IPS-18c (cell line): ENCODE data around the gene PROM1.

Source experiments
- H3K4me3 ChIP-seq: 2 replicates; pipeline ENCODE4 v1.7.0; 2013; ENCODE audit warnings: low read depth, mild to moderate bottlenecking, low read length, moderate library complexity; ENCODE audit not compliant: insufficient read depth
- H3K9me3 ChIP-seq: one replicate; pipeline ENCODE4 v1.6.1; 2013; ENCODE audit warnings: mild to moderate bottlenecking, low read length, moderate library complexity; ENCODE audit not compliant: control insufficient read depth, insufficient read depth

PROM1 gene

GRCh38 chr4:16083241-16084191, at the start of gene PROM1:
PROM1 (minus strand) TSS chr4:16084023; CDS start chr4:16075906, 8,117 bp downstream.
- H3K4me3 ChIP-seq: peak within 1 kb of the TSS; percentile 88
- H3K9me3 ChIP-seq: no peaks in the 10 kb centered on the region

- Histone ChIP-seq H3K4me3 (no peak overlapping the region), H3K9me3 (no peaks in the 10 kb centered on the region)
These were observed 49.6 kb upstream of the PROM1 start for GRCh38 chr4:16133406-16133805.

GRCh38 chr4:16131293-16131692, 47.5 kb upstream of the PROM1 start:
- H3K9me3 ChIP-seq: no peaks in the 10 kb centered on the region
- no peak overlapping the region for H3K4me3 ChIP-seq

- Histone ChIP-seq H3K9me3 (no peaks in the 10 kb centered on the region), H3K4me3 (no peak overlapping the region)
These were observed 45.5 kb upstream of the PROM1 start for GRCh38 chr4:16129336-16129735.

DNA sequence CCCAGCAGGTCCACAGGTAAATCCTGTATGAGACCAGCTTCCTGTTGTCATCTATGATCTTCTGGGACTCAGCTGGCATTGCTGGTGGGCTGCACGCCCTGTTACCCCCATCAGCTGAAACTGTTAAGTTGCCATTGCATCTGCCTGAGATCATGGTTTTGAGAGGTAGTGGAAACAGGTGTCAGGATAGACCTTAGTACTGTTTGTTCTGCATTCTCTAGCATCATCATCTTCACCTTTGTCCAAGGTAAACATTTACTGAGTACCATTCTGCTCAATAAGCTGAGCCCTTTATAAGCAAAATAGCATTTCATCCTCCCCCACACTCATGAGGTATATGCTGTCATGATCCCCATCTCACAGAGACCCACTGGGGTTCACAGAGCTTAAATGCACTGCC, 42.9 kb upstream of the PROM1 start:
- Histone ChIP-seq H3K9me3 (no peaks in the 10 kb centered on the region), H3K4me3 (no peak overlapping the region)

GRCh38 chr4:16125571-16126445, 42.0 kb upstream of the PROM1 start:
- Histone ChIP-seq H3K4me3 (no peak overlapping the region), H3K9me3 (no peaks in the 10 kb centered on the region)

DNA sequence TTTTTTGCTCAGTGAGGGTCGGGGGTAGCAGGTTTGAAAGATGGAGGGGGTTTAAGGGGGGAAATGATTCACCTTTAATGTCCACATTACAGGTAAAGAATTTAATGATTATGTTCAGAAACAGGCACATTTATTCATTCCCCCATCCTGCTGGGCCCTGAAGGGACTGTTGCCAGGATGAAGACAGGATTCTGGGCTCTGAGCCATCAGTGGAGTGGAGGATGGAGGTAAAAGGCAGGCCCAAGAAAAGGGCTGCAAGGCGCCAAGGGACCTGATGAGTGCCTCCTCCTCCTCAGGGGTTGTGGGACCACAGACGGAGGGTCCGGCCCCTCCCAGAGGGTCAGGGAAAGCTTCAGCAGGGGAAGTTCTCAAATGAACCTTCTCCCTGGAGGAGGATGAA, 40.4 kb upstream of the PROM1 start:
- H3K4me3 ChIP-seq: no peak overlapping the region
- no peaks in the 10 kb centered on the region for H3K9me3 ChIP-seq

- no peaks in the 10 kb centered on the region for H3K9me3 ChIP-seq
These were observed 39.7 kb upstream of the PROM1 start for GRCh38 chr4:16123356-16124084.

DNA sequence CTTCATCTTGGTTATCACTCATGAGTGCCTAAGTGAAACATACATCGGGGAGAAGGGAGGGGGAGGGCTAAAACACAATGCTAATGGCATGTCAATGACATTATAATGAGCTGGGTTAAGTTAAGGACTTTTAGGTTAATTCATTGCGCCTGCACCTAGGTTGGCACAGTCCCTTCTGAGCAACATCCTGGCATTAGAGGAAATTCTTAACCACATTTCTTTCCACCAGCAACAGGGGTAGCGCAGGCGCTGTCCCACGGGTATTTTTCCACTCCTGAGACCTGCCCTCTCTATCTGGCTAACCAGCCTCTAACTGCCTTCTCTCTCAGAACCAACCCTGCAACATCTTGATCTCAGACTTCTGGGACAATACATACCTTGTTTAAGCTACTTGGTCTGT, 39.0 kb upstream of the PROM1 start:
- Histone ChIP-seq H3K9me3 (no peaks in the 10 kb centered on the region), H3K4me3 (no peak overlapping the region)

More at GRCh38 chr4:16123356-16124084, 39.7 kb upstream of the PROM1 start:
- no peak overlapping the region for H3K4me3 ChIP-seq

DNA sequence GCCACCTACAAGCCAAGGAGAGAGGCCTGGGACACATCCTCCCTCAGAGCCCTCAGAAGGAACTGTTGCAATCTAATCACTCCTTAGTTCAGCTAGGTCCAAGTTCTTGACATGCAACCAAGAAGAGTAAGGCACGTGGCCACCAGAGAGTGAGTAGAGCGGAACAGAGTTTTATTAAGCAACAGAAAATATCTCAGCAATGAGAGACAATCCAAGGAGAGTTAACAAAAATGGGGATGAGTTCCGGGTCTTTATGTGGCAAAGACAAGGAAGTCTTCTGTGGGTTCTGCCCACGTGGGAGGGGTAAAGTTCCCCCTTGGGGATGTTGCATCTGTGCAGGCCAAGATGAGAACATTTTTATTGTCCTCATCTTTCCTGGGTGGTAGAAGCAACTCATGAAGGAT, 38.5 kb upstream of the PROM1 start:
- H3K9me3 ChIP-seq: no peaks in the 10 kb centered on the region
- H3K4me3 ChIP-seq: no peak overlapping the region

GRCh38 chr4:16120720-16121119, 36.9 kb upstream of the PROM1 start:
- Histone ChIP-seq H3K9me3 (no peaks in the 10 kb centered on the region), H3K4me3 (no peak overlapping the region)

GRCh38 chr4:16119981-16120380, 36.2 kb upstream of the PROM1 start:
- Histone ChIP-seq H3K4me3 (no peak overlapping the region), H3K9me3 (no peaks in the 10 kb centered on the region)

DNA sequence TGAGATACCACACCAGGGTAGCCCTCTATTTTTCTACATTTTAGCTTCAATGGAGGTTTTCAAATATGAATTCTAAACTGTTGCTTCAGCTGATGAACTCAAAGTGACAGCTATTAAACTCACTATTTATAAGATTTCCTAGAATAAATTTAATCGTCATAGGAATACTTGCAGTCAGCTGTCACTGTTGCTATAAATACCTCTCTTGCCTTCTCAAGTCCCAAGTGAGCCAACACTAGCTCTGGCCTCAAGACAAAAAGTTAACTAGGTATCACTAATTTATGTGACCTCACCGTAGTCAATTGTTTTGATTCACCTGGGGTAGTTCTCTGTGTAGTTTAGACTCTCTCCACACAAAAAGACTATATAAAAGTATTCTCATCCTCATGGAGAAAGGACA, 34.3 kb upstream of the PROM1 start:
- H3K4me3 ChIP-seq: no peak overlapping the region
- no peaks in the 10 kb centered on the region for H3K9me3 ChIP-seq

DNA sequence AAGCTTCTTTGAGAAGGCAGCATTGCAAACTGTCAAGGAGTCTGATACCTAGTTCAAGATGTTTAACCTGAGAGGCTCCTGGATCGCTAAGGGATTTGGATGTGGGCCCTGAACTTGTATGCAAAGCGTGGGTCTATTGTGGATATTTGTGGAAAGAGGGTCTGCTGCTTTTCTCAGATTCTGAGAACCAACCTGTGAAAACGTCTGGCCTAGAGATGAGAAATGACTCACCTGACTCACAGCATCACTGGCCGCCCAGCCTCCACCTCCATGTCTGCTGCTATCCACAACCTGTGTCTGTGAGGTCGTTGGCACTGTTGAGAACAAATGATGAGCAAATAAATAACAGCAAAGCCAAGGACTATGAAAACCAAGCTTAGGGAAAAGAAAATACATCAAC, 33.3 kb upstream of the PROM1 start:
- no peaks in the 10 kb centered on the region for H3K9me3 ChIP-seq
- no peak overlapping the region for H3K4me3 ChIP-seq

- Histone ChIP-seq H3K9me3 (no peaks in the 10 kb centered on the region), H3K4me3 (no peak overlapping the region)
These were observed 32.7 kb upstream of the PROM1 start for GRCh38 chr4:16116493-16116990.

GRCh38 chr4:16116019-16116418, 32.2 kb upstream of the PROM1 start:
- no peaks in the 10 kb centered on the region for H3K9me3 ChIP-seq

GRCh38 chr4:16114546-16114945, 30.7 kb upstream of the PROM1 start:
- H3K9me3 ChIP-seq: no peaks in the 10 kb centered on the region
- no peak overlapping the region for H3K4me3 ChIP-seq

More at GRCh38 chr4:16116019-16116418, 32.2 kb upstream of the PROM1 start:
- H3K4me3 ChIP-seq: no peak overlapping the region
